Transverse colon (tissue), 4 donors: ENCODE data around the gene BRIP1. TPM values are rescaled to one million over a fixed set of nuclear protein-coding genes. Genes with fewer than 3 reads are reported as not detected.

Experiments
- DNase-seq: peaks from one replicate; pipeline ENCODE4 v3.0.0-alpha.2; 2019
- H3K27ac ChIP-seq, 4 donors: fragments of 200-600 bp; sonication (generic); 2 replicates each; pipeline ENCODE4 v1.5.1; 2016 to 2018; ENCODE audit warnings: inconsistent platforms in 4 of 4
- H3K27me3 ChIP-seq: fragments of 200-600 bp; sonication (generic); 2 replicates; pipeline ENCODE4 v1.5.1; 2017; ENCODE audit warnings: inconsistent platforms
- H3K36me3 ChIP-seq, 4 donors: fragments of 200-600 bp; sonication (generic); 2 replicates each; pipeline ENCODE4 v1.5.1; 2017 to 2019; ENCODE audit warnings: inconsistent platforms in 4 of 4
- H3K4me1 ChIP-seq, 4 donors: fragments of 200-600 bp; sonication (generic); 2 replicates each; pipeline ENCODE4 v1.5.1; 2017 to 2020; ENCODE audit warnings: inconsistent platforms in 4 of 4
- H3K4me3 ChIP-seq, 4 donors: fragments of 200-600 bp; sonication (generic); 1 replicate in 1 of 4; 2 replicates in 3 of 4; pipeline versions ENCODE4 v1.5.1 to v1.6.1; 2017 to 2019; ENCODE audit warnings: inconsistent platforms in 4 of 4
- H3K9me3 ChIP-seq, 2 donors: fragments of 200-600 bp; sonication (generic); 2 replicates each; pipeline ENCODE4 v1.5.1; 2017 to 2019; ENCODE audit warnings: inconsistent platforms in 2 of 2
- EP300 ChIP-seq: sonication (generic); formaldehyde crosslinking; IDR thresholded peaks from one replicate; pipeline ENCODE4 v1.6.1; 2017; ENCODE audit warnings: antibody characterized with exemption, low read depth
- POLR2A ChIP-seq: fragments of 450-650 bp; IDR thresholded peaks from one replicate; pipeline ENCODE4 v1.6.1; 2016; ENCODE audit warnings: antibody characterized with exemption, mild to moderate bottlenecking, moderate library complexity
- POLR2AphosphoS5 ChIP-seq, 3 donors: sonication (generic); formaldehyde crosslinking; IDR thresholded peaks; one replicate each; pipeline ENCODE4 v1.6.1; 2016; ENCODE audit warnings: antibody characterized with exemption in 3 of 3
- WGBS, 2 donors: methylation state at CpG; one replicate each; pipeline ENCODE4 v1.1.5; 2018; ENCODE audit warnings: low coverage in 1 of 2; 5-methylcytosine and 5-hydroxymethylcytosine counted together
- in situ Hi-C, 4 donors: fragments of 200-750 bp; cut with MboI; loops; one replicate each; pipeline versions ENCODE4 v1.15.0 to v1.15.1; 2017; ENCODE audit warnings: low sequenced_read_pairs in 3 of 4, low pct_ligation_motif_present in 1 of 4, low pct_unique_long_range_greater_than_20kb in 1 of 4
- intact Hi-C: fragments of 100-400 bp; cut with DNase I; formaldehyde crosslinking; loops from one replicate; pipeline ENCODE4 v1.15.1; 2023; ENCODE audit warnings: low total_unique reads
- total RNA-seq, 4 donors: library from RNA; depleted of rRNA; stranded (reverse); fragments of >200 nt; gene quantifications; one replicate each; pipeline ENCODE4 v1.1.0, GENCODE V29; 2016
- TF ChIP-seq, protein P1 (sequence below), 5 experiments: fragments of 200-600 bp in 3 of 5; fragments of 450-650 bp in 2 of 5; sonication (generic) in 3 of 5; IDR thresholded peaks; 1 replicate in 2 of 5; 2 replicates in 3 of 5; pipeline ENCODE4 v1.5.1; 2016 to 2017; ENCODE audit warnings: antibody characterized with exemption in 5 of 5, inconsistent platforms in 3 of 5, mild to moderate bottlenecking in 2 of 5, moderate library complexity in 1 of 5

The BRIP1 gene
- total RNA-seq, 4 donors from 2014 or later: 0.80 to 1.9 (median 1.2) TPM

DNA sequence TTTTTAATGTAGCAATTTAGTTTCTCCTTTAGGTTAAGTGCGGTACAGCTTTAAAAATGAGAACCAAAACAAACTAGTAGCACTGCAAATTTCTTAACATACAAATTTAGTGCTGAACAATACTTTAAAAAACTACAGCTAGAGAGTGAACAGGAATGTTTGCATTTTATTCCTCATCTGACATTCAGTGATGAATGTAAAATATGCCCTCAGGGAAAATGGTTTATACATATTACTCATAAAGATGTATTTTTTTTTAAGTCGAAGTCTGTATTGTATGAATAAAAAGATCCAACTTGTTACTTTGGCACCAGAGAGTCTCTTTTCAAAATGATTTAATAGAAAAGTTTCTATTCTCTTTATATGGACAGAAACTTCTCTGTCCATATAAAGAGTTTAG is 96.8 kb downstream of the BRIP1 start:
- intact Hi-C loops (no loop called here), in situ Hi-C loops (no loop called here)
- Histone ChIP-seq H3K27ac (no peak overlapping the region), H3K27me3 (no peaks in the 10 kb centered on the region), H3K4me3 (no peak overlapping the region), H3K36me3 (peaks cover 0 to 8% (median 0%) of the 10 kb centered on the region in 4 donors), H3K9me3 (peaks cover 12 to 15% of the 10 kb centered on the region in 2 donors), H3K4me1 (no peaks in the 10 kb centered on the region)
- DNase-seq: no peak
- 73 to 78% methylated on average over 2 of the region's 2 CpGs for WGBS, 2 donors
- no peak for TF ChIP-seq POLR2AphosphoS5 (IDR thresholded peaks at IDR 0.05)
- no peak for TF ChIP-seq EP300
- TF ChIP-seq, protein P1, sequence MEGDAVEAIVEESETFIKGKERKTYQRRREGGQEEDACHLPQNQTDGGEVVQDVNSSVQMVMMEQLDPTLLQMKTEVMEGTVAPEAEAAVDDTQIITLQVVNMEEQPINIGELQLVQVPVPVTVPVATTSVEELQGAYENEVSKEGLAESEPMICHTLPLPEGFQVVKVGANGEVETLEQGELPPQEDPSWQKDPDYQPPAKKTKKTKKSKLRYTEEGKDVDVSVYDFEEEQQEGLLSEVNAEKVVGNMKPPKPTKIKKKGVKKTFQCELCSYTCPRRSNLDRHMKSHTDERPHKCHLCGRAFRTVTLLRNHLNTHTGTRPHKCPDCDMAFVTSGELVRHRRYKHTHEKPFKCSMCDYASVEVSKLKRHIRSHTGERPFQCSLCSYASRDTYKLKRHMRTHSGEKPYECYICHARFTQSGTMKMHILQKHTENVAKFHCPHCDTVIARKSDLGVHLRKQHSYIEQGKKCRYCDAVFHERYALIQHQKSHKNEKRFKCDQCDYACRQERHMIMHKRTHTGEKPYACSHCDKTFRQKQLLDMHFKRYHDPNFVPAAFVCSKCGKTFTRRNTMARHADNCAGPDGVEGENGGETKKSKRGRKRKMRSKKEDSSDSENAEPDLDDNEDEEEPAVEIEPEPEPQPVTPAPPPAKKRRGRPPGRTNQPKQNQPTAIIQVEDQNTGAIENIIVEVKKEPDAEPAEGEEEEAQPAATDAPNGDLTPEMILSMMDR (IDR thresholded peaks at IDR 0.05): no peak
- TF ChIP-seq POLR2A: no peak

DNA sequence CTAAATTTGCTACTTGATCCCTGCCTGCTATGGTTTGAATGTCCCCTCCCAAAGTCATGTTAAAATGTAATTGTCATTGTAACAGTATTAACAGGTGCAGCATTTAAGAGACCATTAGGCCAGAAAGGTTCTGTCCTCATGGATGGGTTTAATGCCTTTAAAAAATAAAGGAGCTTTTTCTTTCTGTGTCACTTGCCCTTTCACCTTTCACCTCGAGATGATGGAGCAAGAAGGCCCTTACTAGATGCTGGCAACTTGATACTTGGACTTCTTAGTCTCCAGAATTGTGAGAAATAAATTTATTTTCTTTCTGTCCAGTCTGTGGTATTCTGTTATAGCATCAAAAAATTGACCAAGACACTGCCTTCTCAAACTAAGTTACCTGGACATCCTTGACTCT is 98.5 kb downstream of the BRIP1 start:
- no peak overlapping the region for H3K27ac ChIP-seq
- TF ChIP-seq POLR2AphosphoS5 (IDR thresholded peaks at IDR 0.05) (no peak), EP300 (no peak), POLR2A (no peak)
- TF ChIP-seq, protein P1 (IDR thresholded peaks at IDR 0.05): no peak
- no peaks in the 10 kb centered on the region for H3K27me3 ChIP-seq
- no peaks in the 10 kb centered on the region for H3K36me3 ChIP-seq
- intact Hi-C loops (no loop called here), in situ Hi-C loops (no loop called here)
- no peak overlapping the region for H3K4me3 ChIP-seq
- no peaks in the 10 kb centered on the region for H3K4me1 ChIP-seq
- DNase-seq: no peak
- peaks cover 0 to 5% of the 10 kb centered on the region in 2 donors for H3K9me3 ChIP-seq
- 97 to 100% methylated on average over 1 of the region's 1 CpG for WGBS, 2 donors

DNA sequence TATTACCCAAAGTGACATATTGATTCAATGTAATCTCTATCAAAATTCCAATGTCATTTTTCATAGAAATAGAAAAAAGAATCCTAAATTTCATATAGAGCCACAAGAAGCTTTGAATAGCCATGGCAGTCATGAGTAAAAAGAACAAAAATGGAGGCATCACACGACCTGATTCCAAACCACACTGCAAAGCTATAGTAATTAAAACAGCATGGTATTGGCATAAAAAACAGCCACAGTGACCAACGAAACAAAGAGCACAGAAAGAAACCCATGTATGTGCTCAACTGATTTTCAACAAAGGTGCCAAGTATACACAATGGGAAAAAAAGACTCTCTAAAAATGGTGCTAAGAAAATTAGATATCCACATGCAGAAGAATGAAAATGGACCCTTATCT is 101.5 kb downstream of the BRIP1 start:
- no peaks in the 10 kb centered on the region for H3K4me1 ChIP-seq
- in situ Hi-C loops (no loop called here), intact Hi-C loops (no loop called here)
- no peaks in the 10 kb centered on the region for H3K27me3 ChIP-seq
- no peak for DNase-seq
- no peak overlapping the region for H3K4me3 ChIP-seq
- peaks cover 0 to 5% of the 10 kb centered on the region in 2 donors for H3K9me3 ChIP-seq
- no peaks in the 10 kb centered on the region for H3K36me3 ChIP-seq
- no peak for TF ChIP-seq POLR2AphosphoS5 (IDR thresholded peaks at IDR 0.05)
- TF ChIP-seq, protein P1 (IDR thresholded peaks at IDR 0.05): no peak
- no peak for TF ChIP-seq EP300
- TF ChIP-seq POLR2A: no peak
- WGBS, 2 donors: 84 to 92% methylated on average over 2 of the region's 2 CpGs
- H3K27ac ChIP-seq: no peak overlapping the region

DNA sequence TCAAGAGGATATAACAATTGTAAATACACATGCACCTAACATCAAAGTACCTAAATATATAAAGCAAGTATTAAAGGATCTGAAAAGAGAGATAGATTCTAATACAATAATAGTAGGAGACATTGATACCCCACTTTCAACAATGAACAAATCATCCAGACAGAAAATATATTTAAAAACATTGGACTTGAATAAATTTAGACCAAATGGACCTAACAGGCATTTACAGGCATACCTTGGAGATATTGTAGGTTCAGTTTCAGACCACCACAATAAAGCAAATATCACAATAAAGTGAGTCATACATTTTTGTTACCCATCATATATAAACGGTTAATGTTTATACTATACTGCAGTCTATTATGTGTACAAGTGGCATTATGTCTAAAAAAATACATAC is 104.0 kb downstream of the BRIP1 start:
- in situ Hi-C loops (no loop called here), intact Hi-C loops (no loop called here)
- Histone ChIP-seq H3K4me1 (no peaks in the 10 kb centered on the region), H3K27me3 (no peaks in the 10 kb centered on the region), H3K4me3 (no peak overlapping the region), H3K9me3 (peaks cover 0 to 5% of the 10 kb centered on the region in 2 donors), H3K36me3 (no peaks in the 10 kb centered on the region), H3K27ac (no peak overlapping the region)
- TF ChIP-seq EP300: no peak
- TF ChIP-seq, protein P1 (IDR thresholded peaks at IDR 0.05): no peak
- DNase-seq: no peak
- 74 to 100% methylated on average over 1 of the region's 1 CpG for WGBS, 2 donors
